Measurements from ENCODE around the gene SUGP2.
A peak's percentile ranks its signal among the peaks of the same experiment; 100 is the strongest.

Gene SUGP2

GRCh38 chr19:18969931-18970659 lies 63.2 kb downstream of the SUGP2 start:
- no peak for TF ChIP-seq CTCF (IDR thresholded peaks at IDR 0.05; ENCODE audit: low read depth, low read length)
- H3K4me3 ChIP-seq (ENCODE audit: low read depth, low read length) = no peak overlapping the region
- no peak for DNase-seq (ENCODE audit: low read depth, low spot score)
- in situ Hi-C loops (cut with HindIII; ENCODE audit: low sequenced_read_pairs) = no loop called here

GRCh38 chr19:18967358-18968146 lies 65.8 kb downstream of the SUGP2 start:
- TF ChIP-seq CTCF (IDR thresholded peaks at IDR 0.05; ENCODE audit: low read depth, low read length) = no peak
- in situ Hi-C loops (cut with HindIII; ENCODE audit: low sequenced_read_pairs) = no loop called here
- DNase-seq (ENCODE audit: low read depth, low spot score) = peak; percentile 25
- no peak overlapping the region for H3K4me3 ChIP-seq (ENCODE audit: low read depth, low read length)

- in situ Hi-C loops (cut with HindIII; ENCODE audit: low sequenced_read_pairs) = no loop called here
- H3K4me3 ChIP-seq (ENCODE audit: low read depth, low read length) = no peak overlapping the region
- no peak for DNase-seq (ENCODE audit: low read depth, low spot score)
- TF ChIP-seq CTCF (IDR thresholded peaks at IDR 0.05; ENCODE audit: low read depth, low read length) = no peak
Measured at GRCh38 chr19:18966307-18966706, 67.0 kb downstream of the SUGP2 start.

- TF ChIP-seq CTCF (IDR thresholded peaks at IDR 0.05; ENCODE audit: low read depth, low read length) = no peak
- DNase-seq (ENCODE audit: low read depth, low spot score) = no peak
- in situ Hi-C loops (cut with HindIII; ENCODE audit: low sequenced_read_pairs) = no loop called here
- H3K4me3 ChIP-seq (ENCODE audit: low read depth, low read length) = no peak overlapping the region
Measured at GRCh38 chr19:18964121-18964520, 69.2 kb downstream of the SUGP2 start.

- in situ Hi-C loops (cut with HindIII; ENCODE audit: low sequenced_read_pairs) = no loop called here
- no peak overlapping the region for H3K4me3 ChIP-seq (ENCODE audit: low read depth, low read length)
- DNase-seq (ENCODE audit: low read depth, low spot score) = no peak
- TF ChIP-seq CTCF (IDR thresholded peaks at IDR 0.05; ENCODE audit: low read depth, low read length) = no peak
Measured at GRCh38 chr19:18961767-18962620, 71.3 kb downstream of the SUGP2 start.

GRCh38 chr19:18960370-18960769 lies 72.9 kb downstream of the SUGP2 start:
- no peak for DNase-seq (ENCODE audit: low read depth, low spot score)
- no peak for TF ChIP-seq CTCF (IDR thresholded peaks at IDR 0.05; ENCODE audit: low read depth, low read length)
- in situ Hi-C loops (cut with HindIII; ENCODE audit: low sequenced_read_pairs) = no loop called here
- H3K4me3 ChIP-seq (ENCODE audit: low read depth, low read length) = no peak overlapping the region

All from astrocyte of the spinal cord (primary cell).